ENCODE data around the gene RPP14.

Gene RPP14

GRCh38 chr3:58366699-58367098 is 60.7 kb downstream of the RPP14 start:
- H3K4me3 ChIP-seq (replicated peaks; ENCODE audit: insufficient read depth, low read length): no peak overlapping the region
- TF ChIP-seq SPI1 (IDR thresholded peaks at IDR 0.05; ENCODE audit: borderline replicate concordance, low read depth) (no peak), REST (IDR thresholded peaks at IDR 0.05; ENCODE audit: insufficient replicate concordance, low read depth) (no peak), GABPA (IDR thresholded peaks at IDR 0.05; ENCODE audit: low read depth) (no peak), POLR2AphosphoS5 (IDR thresholded peaks at IDR 0.05; ENCODE audit: low read depth) (no peak)
- TF ChIP-seq, protein P1, sequence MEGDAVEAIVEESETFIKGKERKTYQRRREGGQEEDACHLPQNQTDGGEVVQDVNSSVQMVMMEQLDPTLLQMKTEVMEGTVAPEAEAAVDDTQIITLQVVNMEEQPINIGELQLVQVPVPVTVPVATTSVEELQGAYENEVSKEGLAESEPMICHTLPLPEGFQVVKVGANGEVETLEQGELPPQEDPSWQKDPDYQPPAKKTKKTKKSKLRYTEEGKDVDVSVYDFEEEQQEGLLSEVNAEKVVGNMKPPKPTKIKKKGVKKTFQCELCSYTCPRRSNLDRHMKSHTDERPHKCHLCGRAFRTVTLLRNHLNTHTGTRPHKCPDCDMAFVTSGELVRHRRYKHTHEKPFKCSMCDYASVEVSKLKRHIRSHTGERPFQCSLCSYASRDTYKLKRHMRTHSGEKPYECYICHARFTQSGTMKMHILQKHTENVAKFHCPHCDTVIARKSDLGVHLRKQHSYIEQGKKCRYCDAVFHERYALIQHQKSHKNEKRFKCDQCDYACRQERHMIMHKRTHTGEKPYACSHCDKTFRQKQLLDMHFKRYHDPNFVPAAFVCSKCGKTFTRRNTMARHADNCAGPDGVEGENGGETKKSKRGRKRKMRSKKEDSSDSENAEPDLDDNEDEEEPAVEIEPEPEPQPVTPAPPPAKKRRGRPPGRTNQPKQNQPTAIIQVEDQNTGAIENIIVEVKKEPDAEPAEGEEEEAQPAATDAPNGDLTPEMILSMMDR (IDR thresholded peaks at IDR 0.05; ENCODE audit: insufficient read depth, low read length): no peak
- no peak for DNase-seq (ENCODE audit: low read depth in 1 of 2, low spot score in 1 of 2)
- H3K27ac ChIP-seq (replicated peaks): peak overlapping the region; percentile 29
- H3K27me3 ChIP-seq (ENCODE audit: insufficient read depth, poor library complexity, severe bottlenecking): no peaks in the 10 kb centered on the region

DNA sequence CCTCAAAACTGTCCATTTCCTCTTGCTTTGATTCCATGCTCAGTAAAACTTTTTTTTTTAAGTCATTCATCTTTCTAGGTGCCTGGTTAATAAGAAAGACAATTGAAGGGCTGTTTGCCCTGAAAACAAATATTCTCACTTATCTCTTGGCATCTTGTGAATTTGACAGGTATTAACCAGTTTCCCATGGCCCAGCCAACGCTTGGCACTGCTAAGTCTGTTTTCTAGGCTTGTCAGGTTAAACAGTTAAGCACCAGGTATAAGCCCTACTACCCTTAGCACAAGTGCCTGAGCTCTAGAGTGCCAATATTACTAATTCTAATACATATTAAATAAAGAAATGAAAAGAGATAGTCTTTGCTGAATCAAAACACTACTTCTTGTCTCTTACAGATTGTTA is 63.0 kb downstream of the RPP14 start:
- Histone ChIP-seq H3K4me3 (replicated peaks; ENCODE audit: insufficient read depth, low read length) (no peak overlapping the region), H3K27ac (replicated peaks) (no peak overlapping the region), H3K27me3 (ENCODE audit: insufficient read depth, poor library complexity, severe bottlenecking) (no peaks in the 10 kb centered on the region)
- no peak for DNase-seq (ENCODE audit: low read depth in 1 of 2, low spot score in 1 of 2)
- TF ChIP-seq, protein P1 (IDR thresholded peaks at IDR 0.05; ENCODE audit: insufficient read depth, low read length): no peak
- TF ChIP-seq GABPA (IDR thresholded peaks at IDR 0.05; ENCODE audit: low read depth) (no peak), SPI1 (IDR thresholded peaks at IDR 0.05; ENCODE audit: borderline replicate concordance, low read depth) (no peak), REST (IDR thresholded peaks at IDR 0.05; ENCODE audit: insufficient replicate concordance, low read depth) (no peak)

Measured in HL-60 (cell line).